Stimulated activated CD8-positive, alpha-beta memory T cell treated with anti-CD3 and anti-CD28 coated beads, Interleukin-7, amount 100 ng/mL, for 4 hours (primary cell): Measurements from ENCODE around the gene ELP2.
"Not testable (repeated sequence)": the region's sequence is repeated elsewhere in the genome, so short reads cannot be mapped to it uniquely, and the experiment has no call there.

ENCODE experiments used
- DNase-seq, 2 donors: peaks; one replicate each; pipeline ENCODE4 v3.0.0-alpha.2; 2020; ENCODE audit warnings: low read depth in 2 of 2

ELP2 gene, protein sequence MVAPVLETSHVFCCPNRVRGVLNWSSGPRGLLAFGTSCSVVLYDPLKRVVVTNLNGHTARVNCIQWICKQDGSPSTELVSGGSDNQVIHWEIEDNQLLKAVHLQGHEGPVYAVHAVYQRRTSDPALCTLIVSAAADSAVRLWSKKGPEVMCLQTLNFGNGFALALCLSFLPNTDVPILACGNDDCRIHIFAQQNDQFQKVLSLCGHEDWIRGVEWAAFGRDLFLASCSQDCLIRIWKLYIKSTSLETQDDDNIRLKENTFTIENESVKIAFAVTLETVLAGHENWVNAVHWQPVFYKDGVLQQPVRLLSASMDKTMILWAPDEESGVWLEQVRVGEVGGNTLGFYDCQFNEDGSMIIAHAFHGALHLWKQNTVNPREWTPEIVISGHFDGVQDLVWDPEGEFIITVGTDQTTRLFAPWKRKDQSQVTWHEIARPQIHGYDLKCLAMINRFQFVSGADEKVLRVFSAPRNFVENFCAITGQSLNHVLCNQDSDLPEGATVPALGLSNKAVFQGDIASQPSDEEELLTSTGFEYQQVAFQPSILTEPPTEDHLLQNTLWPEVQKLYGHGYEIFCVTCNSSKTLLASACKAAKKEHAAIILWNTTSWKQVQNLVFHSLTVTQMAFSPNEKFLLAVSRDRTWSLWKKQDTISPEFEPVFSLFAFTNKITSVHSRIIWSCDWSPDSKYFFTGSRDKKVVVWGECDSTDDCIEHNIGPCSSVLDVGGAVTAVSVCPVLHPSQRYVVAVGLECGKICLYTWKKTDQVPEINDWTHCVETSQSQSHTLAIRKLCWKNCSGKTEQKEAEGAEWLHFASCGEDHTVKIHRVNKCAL

DNA sequence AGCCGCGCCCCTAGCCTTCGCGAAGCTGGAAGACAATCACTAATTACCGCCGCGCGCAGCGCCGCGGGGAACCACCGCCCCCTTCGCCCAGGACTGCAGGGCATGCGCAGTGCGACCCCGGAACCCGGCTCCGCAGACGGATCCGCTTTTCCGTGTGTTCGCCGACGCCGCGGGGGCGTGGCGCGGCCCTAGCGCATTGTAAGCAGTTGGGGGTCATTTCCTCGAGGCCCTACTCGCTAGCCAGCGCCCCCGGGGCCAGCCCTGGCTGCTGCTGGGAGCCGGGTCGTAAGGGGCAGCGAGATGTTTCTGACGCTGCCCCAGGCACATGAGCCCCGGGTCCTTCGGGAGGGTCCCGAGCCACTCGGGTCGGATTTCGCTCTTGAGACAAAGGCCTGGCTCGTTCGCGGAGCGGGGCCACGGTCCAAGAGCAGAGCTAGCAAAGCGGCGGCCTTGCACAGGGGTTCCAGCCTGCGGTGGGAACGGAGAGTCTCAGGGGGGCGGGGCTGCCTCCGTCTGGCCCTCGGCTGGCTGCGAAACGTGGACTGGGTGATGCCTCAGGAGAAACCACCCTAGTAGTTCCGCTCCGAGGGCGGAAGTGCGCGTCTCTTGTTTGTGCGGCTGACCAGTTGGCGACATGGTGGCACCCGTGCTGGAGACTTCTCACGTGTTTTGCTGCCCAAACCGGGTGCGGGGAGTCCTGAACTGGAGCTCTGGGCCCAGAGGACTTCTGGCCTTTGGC is at the start of gene ELP2, which contains the start of gene SLC39A6:
Gene ELP2 (plus strand): TSS at position 600 of the 739 bp plus-strand sequence. CDS start 35 bp downstream, at position 635.
Gene SLC39A6 (minus strand): TSS at position 41 of the 739 bp plus-strand sequence. CDS start 2,333 bp downstream, outside the sequence.
- peak; percentile 87 to 92 for DNase-seq

DNA sequence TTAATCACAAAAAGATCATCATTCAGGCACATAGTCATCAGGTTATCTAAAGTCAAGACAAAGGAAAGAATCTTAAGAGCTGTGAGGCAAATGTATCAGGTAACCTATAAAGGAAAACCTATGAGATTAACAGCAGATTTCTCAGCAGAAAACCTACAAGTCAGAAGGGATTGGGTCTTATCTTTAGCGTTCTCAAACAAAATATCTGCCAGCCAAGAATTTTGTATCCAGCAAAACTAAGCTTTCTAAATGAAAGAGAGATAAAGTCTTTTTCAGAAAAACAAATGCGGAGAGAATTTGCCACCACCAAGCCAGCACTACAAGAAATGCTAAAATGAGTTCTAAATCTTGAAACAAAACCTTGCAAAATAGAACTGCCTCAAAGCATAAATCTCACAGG is 48.6 kb upstream of the ELP2 start:
- not testable (repeated sequence) for DNase-seq

DNA sequence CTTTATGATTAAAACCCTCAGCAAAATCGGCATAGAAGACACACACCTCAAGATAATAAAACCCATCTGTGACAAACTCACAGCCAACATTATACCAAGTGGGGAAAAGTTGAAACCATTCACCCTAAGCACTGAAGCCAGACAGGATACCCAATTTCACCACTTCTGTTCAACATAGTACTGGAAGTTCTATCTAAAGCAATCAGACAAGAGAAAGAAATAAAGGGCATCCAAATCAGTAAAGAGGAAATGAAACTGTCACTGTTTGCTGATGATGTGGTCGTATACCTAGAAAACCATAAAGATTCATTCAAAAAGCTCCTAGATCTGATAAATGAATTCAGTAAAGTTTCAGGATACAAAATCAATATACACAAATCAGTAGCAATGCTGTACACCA is 46.0 kb upstream of the ELP2 start:
- no peak for DNase-seq

DNA sequence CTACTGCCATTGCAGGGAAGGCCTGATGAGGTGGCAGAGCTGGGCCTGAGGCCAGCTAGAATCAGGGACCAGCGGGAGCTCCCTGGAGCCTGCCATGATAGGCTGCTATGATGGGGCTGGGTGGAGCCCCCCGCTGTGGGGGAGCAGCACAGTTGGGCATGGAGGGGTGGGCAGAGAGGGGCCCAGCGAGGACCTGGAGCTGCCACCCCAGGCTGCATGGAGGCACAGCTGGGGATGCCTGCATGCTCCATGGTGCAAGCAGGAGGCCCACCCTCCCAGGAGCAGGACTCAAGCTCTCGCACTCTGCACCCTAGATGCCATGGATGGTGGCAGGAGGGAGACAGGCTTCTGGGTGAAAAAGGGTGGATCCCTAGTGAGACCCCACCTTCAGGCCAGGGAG is 44.5 kb upstream of the ELP2 start:
- no peak for DNase-seq

DNA sequence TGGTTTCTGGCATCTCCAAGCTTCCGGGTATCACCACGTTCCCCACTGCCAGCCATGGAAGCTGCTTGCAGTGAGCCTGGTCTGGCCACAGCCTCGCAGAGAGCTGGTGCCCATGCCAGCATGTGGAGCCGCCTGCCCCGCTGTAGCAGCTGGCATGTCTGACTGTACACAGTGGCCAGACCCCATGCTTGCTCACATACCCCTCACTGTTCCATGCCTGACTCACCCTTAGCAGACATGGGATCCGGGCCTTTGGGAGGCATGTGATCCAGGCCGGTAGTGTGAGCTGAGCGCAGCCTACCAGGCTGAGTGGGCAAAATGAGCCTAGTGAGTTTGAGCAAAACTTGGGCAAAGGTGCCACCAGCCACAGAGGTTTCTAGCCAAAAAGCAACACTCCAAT is 43.5 kb upstream of the ELP2 start:
- no peak for DNase-seq

DNA sequence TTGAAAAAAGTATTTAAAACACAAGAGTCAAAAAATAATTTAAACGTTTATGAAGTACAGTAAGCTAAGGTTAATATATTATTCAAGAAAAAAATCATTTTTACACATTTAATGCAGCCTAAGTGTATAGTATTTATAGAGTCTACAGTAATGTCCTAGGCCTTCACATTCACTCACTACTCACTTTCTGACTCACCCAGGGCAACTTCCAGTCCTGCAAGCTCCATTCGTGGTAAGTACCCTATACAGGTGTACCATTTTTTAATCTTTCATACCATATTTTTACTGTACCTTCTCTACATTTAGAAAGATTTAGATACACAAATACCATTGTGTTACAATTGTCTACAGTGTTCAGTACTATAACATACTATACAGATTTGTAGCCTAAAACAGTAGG is 41.4 kb upstream of the ELP2 start:
- DNase-seq: no peak

DNA sequence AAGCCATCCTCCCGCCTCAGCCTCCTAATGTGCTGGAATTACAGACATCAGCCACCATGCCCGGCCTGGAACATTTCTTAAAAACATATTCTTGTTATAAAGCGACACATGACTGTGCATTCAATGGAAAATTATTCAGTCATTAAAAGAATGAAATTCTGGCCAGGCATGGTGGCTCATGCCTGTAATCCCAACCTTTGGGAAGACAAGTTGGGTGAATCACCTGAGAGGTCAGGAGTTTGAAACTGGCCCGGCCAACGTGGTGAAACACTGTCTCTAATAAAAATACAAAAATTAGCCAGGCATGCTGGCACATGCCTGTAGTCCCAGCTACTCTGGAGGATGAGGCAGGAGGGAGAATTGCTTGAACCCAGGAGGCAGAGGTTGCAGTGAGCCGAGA is 40.7 kb upstream of the ELP2 start:
- no peak for DNase-seq

DNA sequence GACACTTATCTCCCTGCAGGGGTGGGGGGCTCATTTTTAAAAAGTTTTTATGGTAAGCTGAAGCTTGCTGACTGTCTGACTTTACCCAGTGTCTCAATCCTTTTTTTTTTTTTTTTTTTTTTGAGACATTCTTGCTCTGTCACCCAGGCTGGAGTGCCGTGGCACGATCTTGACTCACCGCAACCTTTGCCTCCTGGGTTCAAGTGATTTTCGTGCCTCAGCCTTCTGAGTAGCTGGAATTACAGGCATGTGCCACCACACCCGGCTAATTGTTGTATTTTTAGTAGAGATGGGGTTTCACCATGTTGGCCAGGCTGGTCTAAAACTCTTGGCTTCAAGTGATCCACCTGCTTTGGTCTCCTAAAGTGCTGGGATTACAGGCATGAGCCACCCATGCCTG is 37.6 kb upstream of the ELP2 start:
- DNase-seq: not testable (repeated sequence)

DNA sequence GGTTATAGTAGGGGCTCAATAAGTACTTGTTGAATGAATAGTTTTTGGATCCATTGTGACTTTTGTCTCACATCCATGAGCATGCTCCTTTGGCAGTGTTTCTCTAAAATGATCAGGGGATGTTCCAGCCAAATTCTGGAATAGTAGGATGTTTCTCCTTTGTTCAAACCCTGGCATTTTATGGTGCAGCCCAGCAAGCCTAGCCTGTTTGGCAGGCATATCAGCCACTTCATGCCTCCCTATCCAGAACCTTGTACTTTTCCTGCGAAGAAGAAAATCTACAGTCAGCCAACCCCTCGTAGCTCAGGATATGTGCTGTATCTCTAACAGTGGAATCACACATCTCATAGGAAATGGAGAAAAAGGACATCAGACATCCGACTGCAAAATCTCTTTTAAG is 35.3 kb upstream of the ELP2 start:
- DNase-seq: no peak

DNA sequence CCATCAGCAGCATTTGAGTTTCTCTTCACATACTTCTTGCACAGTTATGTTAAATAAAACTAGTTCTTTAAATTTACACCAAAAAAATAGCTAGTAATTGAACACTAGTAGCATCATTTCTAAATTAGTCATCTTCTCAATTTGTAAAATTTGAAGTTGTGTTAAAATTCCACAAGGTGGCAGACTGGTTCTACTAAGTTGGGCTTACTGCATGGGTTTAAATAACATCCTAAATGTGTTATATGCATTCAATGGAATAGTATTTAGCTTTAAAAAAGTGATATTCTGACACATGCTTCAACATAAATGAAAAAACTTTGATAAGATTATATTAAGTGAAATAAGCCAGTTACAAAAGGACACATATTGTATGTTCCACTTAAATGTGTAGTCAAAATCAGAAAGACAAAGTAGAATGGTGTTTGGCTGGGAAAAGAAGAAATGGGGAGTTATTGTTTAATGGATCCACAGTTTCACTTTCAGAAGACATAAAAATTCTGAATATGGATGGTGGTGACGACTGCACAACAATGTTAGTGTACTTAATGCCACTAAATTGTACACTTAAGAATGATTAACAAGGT is 33.7 kb upstream of the ELP2 start:
- no peak for DNase-seq

DNA sequence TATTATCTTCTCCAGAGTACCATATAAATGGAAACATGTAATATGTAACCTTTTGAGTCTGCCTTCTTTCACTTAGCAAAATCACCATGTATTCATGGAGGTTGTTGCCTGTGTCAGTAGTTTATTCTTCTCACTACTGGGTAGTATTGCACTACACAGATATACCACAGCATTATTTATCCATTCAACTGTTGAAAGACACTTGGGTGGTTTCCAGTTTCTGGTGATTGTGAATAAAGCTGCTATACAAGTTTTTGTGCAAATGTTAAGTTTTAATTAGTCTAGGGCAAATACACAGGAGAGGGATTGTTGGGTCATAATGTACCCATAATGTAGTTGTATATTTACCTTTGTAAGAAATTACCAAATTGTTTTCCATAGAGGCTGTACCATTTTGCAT is 32.7 kb upstream of the ELP2 start:
- DNase-seq: no peak

DNA sequence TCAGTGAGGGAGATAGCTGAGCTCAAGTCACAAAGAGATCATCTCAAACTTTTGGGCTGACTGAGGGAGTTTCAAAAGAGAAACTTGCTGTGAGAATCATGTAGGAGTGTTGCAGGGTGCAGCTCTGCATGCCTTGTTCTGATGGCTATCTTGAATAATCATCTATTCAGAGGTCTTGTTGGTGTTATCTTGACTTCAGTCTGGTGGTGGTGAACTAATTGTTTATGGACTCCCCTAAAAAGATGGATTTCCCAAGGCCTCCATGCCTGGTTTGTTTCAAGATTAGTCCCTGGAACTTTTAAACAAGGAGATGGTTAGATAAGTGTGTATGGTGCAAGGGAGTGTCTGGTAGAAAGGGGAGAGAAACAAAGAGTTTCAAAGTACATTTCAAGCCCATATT is 30.4 kb upstream of the ELP2 start:
- DNase-seq: no peak

DNA sequence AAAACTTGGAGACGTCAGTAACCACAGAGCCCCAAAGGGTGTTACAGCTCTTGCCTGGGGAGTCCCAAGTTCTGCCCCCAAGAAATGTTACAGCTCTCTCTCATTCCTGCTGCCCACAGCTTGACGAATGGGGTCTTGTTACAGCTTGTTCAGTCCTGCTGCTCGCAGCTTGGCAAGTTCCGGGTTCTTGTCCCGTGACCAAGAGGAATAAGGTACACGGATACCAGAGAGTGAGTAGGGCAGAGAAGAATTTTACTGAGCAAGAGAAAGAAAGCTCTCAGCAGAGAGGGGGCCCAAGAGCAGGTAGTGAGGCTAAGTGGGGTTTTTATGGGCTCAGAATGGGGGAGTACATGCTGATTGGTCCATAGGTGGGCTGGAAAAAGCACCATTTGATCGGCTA is 27.8 kb upstream of the ELP2 start:
- no peak for DNase-seq

DNA sequence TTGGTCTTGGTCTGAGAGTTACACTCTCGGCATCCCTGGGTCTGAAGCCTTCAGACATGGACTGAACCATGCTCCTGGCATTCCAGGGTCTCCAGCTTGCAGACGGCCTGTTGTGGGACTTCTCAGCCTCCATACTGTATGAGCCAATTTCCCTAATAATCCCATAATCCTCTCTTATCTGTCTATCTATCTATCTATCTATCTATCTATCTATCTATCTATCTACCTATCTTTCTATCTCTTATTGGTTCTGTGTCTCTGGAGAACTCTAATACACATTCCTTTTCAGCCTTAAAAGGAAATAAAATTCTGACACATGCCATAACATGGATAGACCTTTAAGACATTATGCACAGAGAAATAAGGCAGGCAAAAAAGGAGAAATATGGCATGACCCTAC is 24.9 kb upstream of the ELP2 start:
- DNase-seq: no peak

DNA sequence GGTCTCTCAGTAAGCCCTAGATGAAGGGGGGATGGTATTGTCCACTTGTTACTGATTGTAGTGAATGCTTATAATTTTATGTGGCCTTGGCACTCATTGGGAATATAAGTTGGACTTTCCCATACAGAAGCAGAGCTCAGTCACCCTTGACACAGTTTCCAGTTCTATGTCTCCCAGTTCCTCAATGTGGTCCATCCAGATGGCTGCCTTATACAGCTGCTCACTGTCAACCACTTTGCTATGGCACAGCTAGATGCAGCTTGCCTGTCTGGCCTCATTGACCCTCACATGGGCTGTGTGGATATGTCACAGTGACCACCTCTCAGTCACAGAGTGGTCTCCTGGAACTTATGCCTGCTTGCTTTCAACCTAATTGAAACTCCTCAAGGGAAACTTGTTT is 22.2 kb upstream of the ELP2 start:
- no peak for DNase-seq

DNA sequence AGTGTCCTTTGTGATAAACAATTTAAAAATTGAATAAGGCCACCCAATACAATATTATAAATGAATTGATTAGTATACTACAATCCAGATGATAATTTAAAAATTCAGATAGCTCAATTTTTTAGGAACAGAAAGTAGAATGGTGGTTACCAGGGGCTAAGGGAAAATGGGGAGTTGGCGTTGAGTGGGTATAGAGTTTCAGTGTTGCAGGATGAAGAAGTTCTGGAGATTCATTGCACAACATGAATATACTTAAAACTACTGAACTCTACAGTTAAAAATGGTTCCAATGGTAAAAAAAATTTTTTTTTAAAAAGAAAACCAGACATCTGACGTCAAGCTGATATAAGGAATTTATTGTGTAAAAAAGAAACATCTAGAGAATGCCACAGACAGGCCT is 21.5 kb upstream of the ELP2 start:
- DNase-seq: no peak

DNA sequence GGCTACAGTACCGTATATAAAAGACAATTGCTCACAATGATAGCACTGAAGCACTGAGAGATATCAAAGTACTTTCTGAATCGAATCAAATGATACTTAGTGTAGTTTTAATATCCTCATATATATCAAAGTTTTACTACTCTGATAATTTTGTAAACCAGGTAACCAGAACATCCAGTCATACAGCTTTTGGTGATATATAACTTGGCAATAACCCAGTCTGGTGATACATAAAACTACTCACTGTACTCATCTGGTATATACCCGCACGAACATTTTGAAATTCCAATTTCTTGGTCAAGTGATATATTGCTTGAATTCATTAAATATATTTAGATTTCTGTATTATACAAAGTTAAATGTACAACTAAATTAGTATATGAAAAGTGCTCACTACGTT is 21.1 kb upstream of the ELP2 start:
- DNase-seq: no peak

DNA sequence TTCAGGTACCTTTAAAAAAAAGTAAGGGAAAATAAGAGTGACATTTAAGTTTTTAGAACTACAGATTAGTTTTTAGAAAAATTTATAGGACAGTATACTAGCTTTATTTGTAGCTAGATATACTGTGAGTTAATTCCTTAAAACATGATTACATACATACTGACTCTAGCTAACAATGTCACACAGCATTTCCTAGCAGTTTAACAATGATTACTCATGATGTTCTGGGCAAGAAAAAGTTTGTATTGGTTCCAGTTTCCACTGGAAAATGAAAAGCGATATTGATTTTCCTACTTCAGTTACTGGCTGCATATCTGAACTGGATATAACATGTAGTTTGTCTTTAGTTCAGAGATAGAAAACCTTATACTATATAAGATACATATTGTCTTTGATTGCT is 20.0 kb upstream of the ELP2 start:
- DNase-seq: no peak

DNA sequence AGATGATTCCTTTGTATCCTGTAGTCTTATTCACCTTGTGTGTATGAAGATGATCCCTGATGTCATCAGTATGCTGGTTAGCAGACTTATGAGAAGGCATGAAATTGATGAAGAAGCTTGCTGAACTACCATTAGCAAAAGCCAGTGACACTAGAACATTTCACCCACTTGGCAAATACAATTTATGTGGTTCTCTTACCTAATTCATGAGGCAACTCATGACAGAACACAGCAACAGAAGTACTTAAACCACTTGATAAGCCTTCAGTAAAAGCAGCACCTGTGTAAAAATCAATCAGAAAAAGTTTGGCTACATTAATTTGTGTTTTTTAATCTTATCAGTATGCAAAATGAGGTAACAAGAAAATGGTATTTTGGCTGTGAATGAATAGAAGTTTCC is 17.4 kb upstream of the ELP2 start:
- DNase-seq: no peak

DNA sequence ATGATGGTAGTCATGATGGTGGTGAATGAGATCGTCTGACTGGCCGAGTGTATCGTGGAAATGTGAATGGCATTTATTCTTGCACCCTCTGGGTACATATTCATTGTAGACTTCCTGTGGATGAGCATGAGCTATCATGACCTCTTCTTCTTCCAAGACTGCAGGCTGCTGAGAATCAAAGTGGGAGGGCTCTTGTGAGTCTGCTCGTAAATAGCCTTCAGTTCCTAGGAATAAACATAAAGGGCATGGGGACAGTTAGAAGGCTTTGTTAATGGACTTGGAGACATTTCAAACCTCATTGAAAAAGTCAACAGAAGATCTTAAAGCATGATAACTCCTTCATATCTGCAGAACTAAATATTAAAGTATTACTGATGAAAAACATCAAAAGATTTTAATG is 15.4 kb upstream of the ELP2 start:
- no peak for DNase-seq

DNA sequence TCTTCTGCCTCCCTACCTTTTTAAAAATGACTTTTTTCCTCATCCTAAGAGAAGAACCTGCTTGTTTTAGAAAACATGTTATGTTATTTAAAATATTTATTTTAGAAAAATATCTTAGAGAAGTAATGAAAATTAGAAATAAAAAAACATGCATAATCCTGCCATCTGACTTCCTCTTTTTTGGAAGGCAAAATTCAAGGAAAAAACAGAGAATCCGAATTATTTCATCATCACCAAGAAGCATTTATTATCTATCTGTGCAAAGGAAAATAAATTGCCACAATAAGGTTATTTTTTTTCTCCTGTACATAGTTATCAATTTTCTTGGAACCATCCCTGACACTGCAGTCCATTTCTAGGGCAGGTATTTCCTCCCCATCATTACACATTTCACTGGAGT is 15.0 kb upstream of the ELP2 start:
- no peak for DNase-seq

DNA sequence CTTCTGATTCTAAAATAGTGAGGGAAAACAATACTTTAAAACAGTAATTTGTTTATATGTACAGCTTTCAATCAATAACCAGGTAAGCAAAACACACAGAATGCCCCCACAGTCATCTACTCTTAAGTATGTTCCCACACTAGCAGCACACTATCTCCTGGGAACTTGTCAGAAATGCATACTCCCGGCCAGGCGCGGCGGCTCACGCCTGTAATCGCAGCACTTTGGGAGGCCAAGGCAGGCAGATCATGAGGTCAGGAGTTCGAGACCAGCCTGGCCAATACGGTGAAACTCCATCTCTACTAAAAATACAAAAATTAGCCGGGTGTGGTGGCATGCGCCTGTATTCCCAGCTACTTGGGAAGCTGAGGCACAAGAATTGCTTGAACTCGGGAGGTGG is 12.9 kb upstream of the ELP2 start:
- not testable (repeated sequence) for DNase-seq
